Measurements from ENCODE around the gene COL21A1.

- TF ChIP-seq CTCF (IDR thresholded peaks at IDR 0.05) (no peak), CBX8 (IDR thresholded peaks at IDR 0.05) (no peak), TP53 (CRISPR knock-in tag; IDR thresholded peaks at IDR 0.05) (no peak), EP300 (IDR thresholded peaks at IDR 0.05) (no peak), RAD21 (conservative IDR thresholded peaks at IDR 0.05 in 1 of 2, IDR thresholded peaks at IDR 0.05 in 1 of 2) (no peak), POLR2A (IDR thresholded peaks at IDR 0.05; ENCODE audit: low read length) (no peak), MAX (IDR thresholded peaks at IDR 0.05) (no peak), HDAC2 (IDR thresholded peaks at IDR 0.05) (no peak), SMC3 (IDR thresholded peaks at IDR 0.05) (no peak)
Observed at GRCh38 chr6:56154076-56154475, 93.3 kb downstream of the COL21A1 start.
